Measurements from ENCODE around the gene CBX8.

CBX8 gene

DNA sequence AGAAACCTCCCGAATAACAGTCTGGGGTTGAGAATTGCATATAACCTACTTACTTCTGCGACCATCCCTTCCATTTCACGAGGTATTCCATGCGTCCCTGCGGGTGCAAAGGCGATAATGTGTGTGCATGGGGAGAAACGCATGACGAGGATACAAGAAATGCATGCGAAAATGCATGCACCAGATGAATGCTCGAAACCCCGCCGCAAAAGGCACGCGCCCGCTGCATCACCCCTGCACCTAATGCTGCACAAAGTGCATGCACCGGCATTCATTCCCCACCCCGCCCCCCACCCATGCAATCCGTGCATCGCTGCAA, 474 bp downstream of the CBX8 start:
- DNase-seq (ENCODE audit: low read depth, low spot score), result no peak
- peak overlapping the region; percentile 41 for H3K27ac ChIP-seq

GRCh38 chr17:79795795-79796443, 958 bp downstream of the CBX8 start:
- no peak overlapping the region for H3K27ac ChIP-seq
- no peak for DNase-seq (ENCODE audit: low read depth, low spot score)

- H3K27ac ChIP-seq, result no peak overlapping the region
- no peak for DNase-seq (ENCODE audit: low read depth, low spot score)
Observed at GRCh38 chr17:79794659-79795511, 2.0 kb downstream of the CBX8 start.

GRCh38 chr17:79793924-79794304, 3.0 kb downstream of the CBX8 start:
- no peak overlapping the region for H3K27ac ChIP-seq
- DNase-seq (ENCODE audit: low read depth, low spot score), result no peak

DNA sequence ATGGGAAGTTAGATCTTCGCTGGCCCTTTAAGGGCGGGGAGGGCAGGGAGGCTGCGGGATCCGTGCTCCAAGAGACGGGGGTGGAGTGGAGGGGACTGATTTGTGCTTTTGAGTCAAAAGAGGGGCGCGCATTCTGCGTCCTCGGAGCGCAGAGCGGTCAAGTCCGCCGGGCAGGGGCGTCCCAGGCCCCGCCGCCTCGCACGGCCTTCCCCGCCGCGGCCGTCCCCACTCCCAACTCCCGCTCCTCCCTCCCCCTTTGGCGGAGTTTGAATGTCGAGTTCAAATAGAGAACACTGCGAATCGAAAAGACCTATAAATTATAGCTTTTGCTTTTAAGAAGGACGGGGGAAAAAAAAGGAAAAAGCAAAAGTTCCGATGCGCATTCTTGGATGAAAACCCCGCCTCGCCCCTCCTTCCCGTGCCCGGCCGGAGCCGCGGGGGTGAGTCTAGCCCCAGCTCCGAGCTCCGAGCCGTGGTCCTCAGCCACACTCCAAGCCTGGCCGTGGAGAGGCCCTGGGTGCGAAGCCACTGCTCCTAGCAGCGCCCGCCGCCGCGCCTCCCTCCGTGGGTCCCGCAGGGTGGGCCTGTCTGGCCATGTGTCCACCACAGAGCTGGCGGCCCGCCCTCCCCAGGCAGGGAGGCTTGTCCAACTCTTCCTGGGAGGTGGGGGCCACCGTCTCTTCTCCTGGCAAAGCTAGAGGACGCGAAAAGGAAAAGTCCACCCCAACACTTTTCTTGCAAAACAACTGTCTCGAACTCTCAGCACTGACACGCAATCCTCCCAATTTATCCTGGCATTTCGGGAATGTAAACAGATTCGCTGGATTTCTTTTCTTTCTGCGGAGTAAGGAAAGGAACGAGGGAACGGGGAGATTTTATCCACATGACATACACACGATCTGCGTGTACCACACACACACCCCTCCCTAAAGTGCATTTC, 3.6 kb downstream of the CBX8 start:
- H3K27ac ChIP-seq, result no peak overlapping the region
- no peak for DNase-seq (ENCODE audit: low read depth, low spot score)

GRCh38 chr17:79792341-79792871, 4.5 kb downstream of the CBX8 start:
- no peak for DNase-seq (ENCODE audit: low read depth, low spot score)
- no peak overlapping the region for H3K27ac ChIP-seq

GRCh38 chr17:79791735-79792161, 5.1 kb downstream of the CBX8 start:
- no peak for DNase-seq (ENCODE audit: low read depth, low spot score)
- no peak overlapping the region for H3K27ac ChIP-seq

DNA sequence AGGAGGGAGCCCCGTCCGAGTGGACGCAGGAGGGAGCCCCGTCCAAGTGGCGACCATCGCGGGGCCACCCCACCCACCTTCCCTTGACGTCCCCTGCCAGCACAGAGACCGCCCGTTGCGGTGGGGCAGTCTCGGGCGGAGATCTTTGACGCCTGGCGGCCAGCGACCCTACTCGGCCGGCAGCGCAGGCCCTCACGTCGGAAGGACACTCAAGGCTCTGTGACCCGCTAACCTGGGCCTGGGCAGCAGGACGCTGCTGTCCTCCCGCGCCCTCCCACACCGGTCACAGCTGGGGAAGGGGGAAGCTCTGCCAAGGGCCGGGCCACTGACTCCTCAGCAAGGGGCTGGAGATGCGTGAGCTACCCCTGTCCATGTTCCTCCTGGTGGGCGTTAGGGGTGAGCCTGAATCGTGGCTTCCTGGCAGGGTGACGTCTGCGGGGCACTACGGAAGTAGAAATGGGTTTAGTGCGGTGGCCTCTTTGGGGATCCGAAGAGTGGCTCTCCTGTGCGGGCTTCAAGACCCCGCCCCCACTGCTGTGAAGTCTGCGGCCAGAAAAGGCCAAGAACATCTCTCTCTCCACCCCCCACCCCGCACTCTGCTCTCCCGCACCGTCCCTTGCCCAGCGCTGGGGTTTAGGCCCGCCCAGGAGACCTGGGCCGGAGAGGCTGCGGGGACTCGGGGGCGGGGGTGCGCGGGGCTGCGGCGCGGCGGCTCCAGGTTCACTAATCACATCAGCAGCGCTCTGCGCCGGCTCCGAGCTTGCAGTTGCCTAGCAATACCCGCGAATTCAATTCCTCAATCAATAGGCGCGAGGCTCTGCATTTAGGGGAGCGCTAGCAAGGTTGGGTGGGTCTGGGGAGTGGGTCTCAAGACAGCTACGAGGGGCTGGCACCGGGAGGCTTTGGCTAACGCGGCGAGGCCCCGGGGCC, 5.8 kb downstream of the CBX8 start:
- no peak overlapping the region for H3K27ac ChIP-seq
- no peak for DNase-seq (ENCODE audit: low read depth, low spot score)

GRCh38 chr17:79789943-79790804, 6.7 kb downstream of the CBX8 start:
- no peak overlapping the region for H3K27ac ChIP-seq
- DNase-seq (ENCODE audit: low read depth, low spot score), result no peak

GRCh38 chr17:79788989-79789942, 7.6 kb downstream of the CBX8 start:
- H3K27ac ChIP-seq, result no peak overlapping the region
- DNase-seq (ENCODE audit: low read depth, low spot score), result no peak

DNA sequence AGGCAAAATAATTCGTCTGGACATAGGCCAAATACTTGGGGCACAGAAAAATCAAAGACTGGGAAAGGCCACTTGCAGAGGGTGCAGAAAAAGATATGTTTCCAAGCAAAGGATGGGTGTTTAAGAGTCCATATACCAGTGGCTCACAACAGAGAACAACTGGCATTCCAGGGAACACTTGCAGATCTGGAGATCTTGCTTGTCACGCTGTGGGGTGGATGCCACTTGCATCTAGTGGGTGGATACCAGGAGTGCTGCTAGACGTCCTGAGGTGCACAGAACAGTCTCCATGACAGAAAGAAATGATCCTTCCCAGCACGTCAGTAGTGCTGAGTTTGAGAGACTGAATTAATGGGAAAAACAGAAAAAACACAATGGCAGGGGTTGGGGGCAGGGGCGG, 8.4 kb downstream of the CBX8 start:
- no peak overlapping the region for H3K27ac ChIP-seq
- no peak for DNase-seq (ENCODE audit: low read depth, low spot score)

- DNase-seq (ENCODE audit: low read depth, low spot score), result no peak
Observed at GRCh38 chr17:79786930-79787643, 9.8 kb downstream of the CBX8 start.

GRCh38 chr17:79785900-79786810, 10.7 kb downstream of the CBX8 start:
- H3K27ac ChIP-seq, result no peak overlapping the region
- DNase-seq (ENCODE audit: low read depth, low spot score), result no peak

More at GRCh38 chr17:79786930-79787643, 9.8 kb downstream of the CBX8 start:
- H3K27ac ChIP-seq, result no peak overlapping the region

DNA sequence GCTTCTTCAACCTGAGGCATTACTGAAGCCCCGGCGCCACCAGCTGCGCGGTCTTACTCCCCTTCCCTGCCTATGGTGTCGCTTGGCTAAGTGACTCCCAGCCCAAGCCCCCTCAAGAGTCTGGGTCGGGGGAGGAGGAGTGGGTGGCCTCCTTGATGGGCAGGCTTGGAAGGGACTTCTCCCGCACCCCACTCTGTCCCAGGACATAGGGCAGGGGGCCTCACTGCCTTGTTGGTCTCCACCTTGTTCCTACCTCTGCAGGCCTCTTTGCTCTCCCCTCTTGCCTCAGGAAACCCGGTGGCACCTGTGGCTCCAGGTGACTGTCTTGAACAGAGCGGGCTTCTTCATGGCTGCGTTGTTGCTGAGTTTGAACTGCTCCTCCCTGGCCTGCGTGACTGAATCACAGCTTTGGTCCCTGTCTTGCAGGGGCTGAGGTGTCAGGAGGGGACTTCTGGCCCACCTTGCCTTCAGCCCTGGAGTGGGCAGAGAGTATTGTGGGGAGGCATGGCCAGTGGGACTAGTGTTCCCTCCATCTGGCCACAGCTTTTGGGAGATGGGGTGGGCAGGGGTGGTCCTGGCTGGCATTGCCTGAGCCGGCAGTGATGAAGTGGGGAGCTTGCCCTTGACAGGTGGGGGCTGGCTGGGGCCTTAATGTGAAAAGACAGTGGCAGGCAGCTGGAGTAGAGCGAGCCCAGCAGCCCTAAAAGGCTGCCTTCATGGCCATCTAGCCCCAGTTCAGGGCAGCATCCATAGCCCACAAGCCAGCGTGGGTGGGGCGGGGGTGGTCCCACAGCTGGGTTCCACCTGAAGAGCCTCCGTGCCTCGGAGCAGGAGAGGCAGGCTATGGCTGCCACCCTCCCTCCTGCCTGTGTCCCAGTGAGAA, 11.6 kb downstream of the CBX8 start:
- no peak for DNase-seq (ENCODE audit: low read depth, low spot score)
- H3K27ac ChIP-seq, result no peak overlapping the region
